Mucosa of stomach (tissue), 1 donor: Measurements from ENCODE around the gene MOGAT1.
"Not testable (repeated sequence)": the region's sequence is repeated elsewhere in the genome, so short reads cannot be mapped to it uniquely, and the experiment has no call there.

Source experiments
- H3K27me3 ChIP-seq: one replicate; pipeline ENCODE4 v1.7.0; 2013; ENCODE audit warnings: mild to moderate bottlenecking, low read length; ENCODE audit not compliant: control insufficient read depth, insufficient read depth
- H3K36me3 ChIP-seq: one replicate; pipeline ENCODE4 v1.7.0; 2013; ENCODE audit warnings: low read length; ENCODE audit not compliant: control insufficient read depth, insufficient read depth
- H3K4me1 ChIP-seq: one replicate; pipeline ENCODE4 v1.7.0; 2013; ENCODE audit warnings: mild to moderate bottlenecking, low read length; ENCODE audit not compliant: control insufficient read depth, insufficient read depth
- H3K4me3 ChIP-seq: one replicate; pipeline ENCODE4 v1.7.0; 2013; ENCODE audit warnings: low read length
- H3K9ac ChIP-seq: one replicate; pipeline ENCODE4 v1.7.0; 2013; ENCODE audit warnings: mild to moderate bottlenecking, low read length, moderate library complexity
- H3K9me3 ChIP-seq: one replicate; pipeline ENCODE4 v1.7.0; 2013; ENCODE audit warnings: mild to moderate bottlenecking, low read length, moderate library complexity; ENCODE audit not compliant: control insufficient read depth
- donor health status: Pancreatic carcinoma.

MOGAT1 gene

DNA sequence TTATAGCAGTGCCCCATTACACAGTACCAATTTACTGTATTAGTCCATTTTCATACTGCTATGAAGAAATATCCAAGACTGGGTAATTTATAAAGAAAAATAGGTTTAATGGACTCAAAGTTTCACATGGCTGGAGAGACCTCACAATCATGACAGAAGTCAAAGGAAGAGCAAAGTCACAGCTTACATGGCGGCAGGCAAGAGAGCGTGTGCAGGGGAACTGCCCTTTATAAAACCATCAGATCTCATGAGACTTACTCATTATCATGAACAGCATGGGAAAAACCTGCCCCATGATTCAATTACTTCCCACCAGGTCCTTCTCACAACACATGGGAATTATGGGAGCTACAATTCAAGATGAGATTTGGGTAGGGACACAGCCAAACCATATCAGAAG is 50.1 kb downstream of the MOGAT1 start:
- not testable (repeated sequence) for H3K36me3 ChIP-seq, H3K27me3 ChIP-seq, H3K9ac ChIP-seq, H3K9me3 ChIP-seq, H3K4me3 ChIP-seq, H3K4me1 ChIP-seq

- no peaks in the 10 kb centered on the region for H3K4me1 ChIP-seq
- no peaks in the 10 kb centered on the region for H3K36me3 ChIP-seq
- no peaks in the 10 kb centered on the region for H3K9me3 ChIP-seq
- no peak overlapping the region for H3K9ac ChIP-seq
- H3K4me3 ChIP-seq = no peak overlapping the region
- no peaks in the 10 kb centered on the region for H3K27me3 ChIP-seq
These were observed 51.0 kb downstream of the MOGAT1 start for GRCh38 chr2:222722327-222722946.

- no peaks in the 10 kb centered on the region for H3K9me3 ChIP-seq
These were observed 52.8 kb downstream of the MOGAT1 start for GRCh38 chr2:222724208-222724607.

DNA sequence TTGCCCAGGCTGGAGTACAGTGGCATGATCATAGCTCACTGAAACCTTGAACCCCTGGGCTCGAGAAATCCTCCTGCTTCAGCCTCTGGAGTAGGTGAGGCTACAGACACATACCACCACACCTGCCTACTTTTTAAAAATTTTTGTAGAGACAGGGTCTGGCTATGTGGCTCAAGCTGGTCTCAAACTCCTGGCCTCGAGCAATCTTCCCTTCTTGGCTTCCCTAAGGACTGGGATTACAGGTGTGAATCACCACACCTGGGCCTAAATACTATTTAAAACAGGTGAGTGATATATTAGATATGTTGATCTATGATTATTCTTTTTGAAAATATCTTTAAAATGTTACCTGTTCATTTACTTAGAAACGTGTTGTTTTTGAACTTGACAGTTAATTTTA is 57.2 kb downstream of the MOGAT1 start:
- Histone ChIP-seq H3K4me3 (no peak overlapping the region), H3K4me1 (peaks cover 8% of the 10 kb centered on the region), H3K9ac (no peak overlapping the region), H3K27me3 (no peaks in the 10 kb centered on the region), H3K9me3 (no peaks in the 10 kb centered on the region), H3K36me3 (no peaks in the 10 kb centered on the region)

More at GRCh38 chr2:222724208-222724607, 52.8 kb downstream of the MOGAT1 start:
- H3K27me3 ChIP-seq = no peaks in the 10 kb centered on the region
- H3K4me3 ChIP-seq = no peak overlapping the region
- no peak overlapping the region for H3K9ac ChIP-seq
- peaks cover 8% of the 10 kb centered on the region for H3K4me1 ChIP-seq
- no peaks in the 10 kb centered on the region for H3K36me3 ChIP-seq

- H3K9me3 ChIP-seq = no peaks in the 10 kb centered on the region
- H3K27me3 ChIP-seq = no peaks in the 10 kb centered on the region
- H3K36me3 ChIP-seq = no peaks in the 10 kb centered on the region
- peaks cover 14% of the 10 kb centered on the region for H3K4me1 ChIP-seq
- no peak overlapping the region for H3K9ac ChIP-seq
- H3K4me3 ChIP-seq = no peak overlapping the region
These were observed 59.0 kb downstream of the MOGAT1 start for GRCh38 chr2:222730366-222730999.

DNA sequence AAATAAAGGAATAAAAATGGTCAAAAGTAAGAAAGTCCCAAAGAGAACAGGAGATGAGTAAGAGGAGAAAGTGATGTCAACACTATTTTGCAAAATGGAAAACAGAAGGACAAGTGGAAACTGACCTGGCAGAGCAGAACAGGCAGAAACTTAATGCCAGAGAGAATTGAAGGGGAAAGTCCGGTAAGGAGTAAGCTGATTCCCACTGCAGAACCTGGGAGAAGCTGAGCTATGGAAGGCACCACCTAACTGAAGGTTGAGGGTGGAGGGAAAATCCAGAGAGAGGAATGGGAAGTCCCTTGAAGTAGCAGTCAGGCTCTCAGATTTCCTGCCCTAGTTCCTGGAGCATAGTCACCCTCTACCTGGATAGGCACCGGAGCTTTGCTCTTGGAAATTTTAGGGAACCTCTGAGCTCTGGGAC is 59.8 kb downstream of the MOGAT1 start:
- no peaks in the 10 kb centered on the region for H3K9me3 ChIP-seq
- H3K4me1 ChIP-seq = peaks cover 14% of the 10 kb centered on the region
- no peak overlapping the region for H3K9ac ChIP-seq
- no peaks in the 10 kb centered on the region for H3K27me3 ChIP-seq
- no peak overlapping the region for H3K4me3 ChIP-seq
- H3K36me3 ChIP-seq = no peaks in the 10 kb centered on the region

GRCh38 chr2:222732489-222733178 is 61.2 kb downstream of the MOGAT1 start:
- peaks cover 14% of the 10 kb centered on the region for H3K4me1 ChIP-seq
- no peaks in the 10 kb centered on the region for H3K9me3 ChIP-seq
- H3K4me3 ChIP-seq = no peak overlapping the region
- H3K9ac ChIP-seq = no peak overlapping the region
- H3K36me3 ChIP-seq = no peaks in the 10 kb centered on the region
- no peaks in the 10 kb centered on the region for H3K27me3 ChIP-seq

DNA sequence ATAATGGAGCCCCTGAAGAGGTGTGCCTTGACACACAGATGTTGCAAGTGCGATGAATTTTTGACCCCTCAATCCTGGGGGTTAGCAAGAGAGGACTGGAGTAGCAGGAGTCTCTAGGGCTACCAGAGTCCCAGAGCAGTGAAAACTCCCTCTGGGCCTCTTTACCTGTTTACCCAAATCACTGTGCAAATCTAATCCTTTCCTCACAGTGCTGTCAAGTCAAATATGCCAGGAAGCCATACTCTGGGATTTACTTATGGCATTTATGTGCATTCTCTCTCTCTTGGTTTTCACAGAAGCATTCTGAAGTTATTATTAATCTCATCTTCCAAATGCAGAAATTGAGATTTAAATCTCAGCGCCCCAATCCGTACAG is 62.0 kb downstream of the MOGAT1 start:
- Histone ChIP-seq H3K27me3 (no peaks in the 10 kb centered on the region), H3K4me1 (peaks cover 8% of the 10 kb centered on the region), H3K9me3 (no peaks in the 10 kb centered on the region), H3K9ac (no peak overlapping the region), H3K4me3 (no peak overlapping the region), H3K36me3 (no peaks in the 10 kb centered on the region)

GRCh38 chr2:222733846-222734702 is 62.6 kb downstream of the MOGAT1 start:
- Histone ChIP-seq H3K4me3 (no peak overlapping the region), H3K9me3 (no peaks in the 10 kb centered on the region), H3K27me3 (no peaks in the 10 kb centered on the region), H3K36me3 (no peaks in the 10 kb centered on the region), H3K4me1 (peaks cover 6% of the 10 kb centered on the region), H3K9ac (no peak overlapping the region)

GRCh38 chr2:222734703-222735014 is 63.2 kb downstream of the MOGAT1 start:
- Histone ChIP-seq H3K4me3 (no peak overlapping the region), H3K4me1 (peaks cover 6% of the 10 kb centered on the region), H3K27me3 (no peaks in the 10 kb centered on the region), H3K36me3 (no peaks in the 10 kb centered on the region), H3K9me3 (no peaks in the 10 kb centered on the region), H3K9ac (no peak overlapping the region)

- no peaks in the 10 kb centered on the region for H3K27me3 ChIP-seq
- no peaks in the 10 kb centered on the region for H3K9me3 ChIP-seq
- H3K4me3 ChIP-seq = no peak overlapping the region
- no peak overlapping the region for H3K9ac ChIP-seq
- no peaks in the 10 kb centered on the region for H3K36me3 ChIP-seq
- peaks cover 6% of the 10 kb centered on the region for H3K4me1 ChIP-seq
These were observed 64.8 kb downstream of the MOGAT1 start for GRCh38 chr2:222736301-222736700.

- Histone ChIP-seq H3K4me1 (peaks cover 6% of the 10 kb centered on the region), H3K9ac (no peak overlapping the region), H3K27me3 (no peaks in the 10 kb centered on the region), H3K36me3 (no peaks in the 10 kb centered on the region), H3K9me3 (no peaks in the 10 kb centered on the region), H3K4me3 (no peak overlapping the region)
These were observed 65.5 kb downstream of the MOGAT1 start for GRCh38 chr2:222736924-222737323.
